GM19238 (cell line): ENCODE measurements around the gene FOSB.
A peak's percentile ranks its signal among the peaks of the same experiment; 100 is the strongest.
"Not testable (repeated sequence)": the region's sequence is repeated elsewhere in the genome, so short reads cannot be mapped to it uniquely, and the experiment has no call there.

Experiments
- DNase-seq: peaks from one replicate; pipeline ENCODE4 v3.0.0; 2011; ENCODE audit warnings: low spot score; ENCODE audit not compliant: insufficient read length

FOSB gene

GRCh38 chr19:45467456-45468158 is at the start of gene FOSB:
TSS of gene FOSB (plus strand) at chr19:45467996. CDS start at chr19:45468587, 591 bp downstream.
- DNase-seq = peak; percentile 84

- no peak for DNase-seq
Observed at GRCh38 chr19:45418802-45419201, 49.0 kb upstream of the FOSB start.

DNA sequence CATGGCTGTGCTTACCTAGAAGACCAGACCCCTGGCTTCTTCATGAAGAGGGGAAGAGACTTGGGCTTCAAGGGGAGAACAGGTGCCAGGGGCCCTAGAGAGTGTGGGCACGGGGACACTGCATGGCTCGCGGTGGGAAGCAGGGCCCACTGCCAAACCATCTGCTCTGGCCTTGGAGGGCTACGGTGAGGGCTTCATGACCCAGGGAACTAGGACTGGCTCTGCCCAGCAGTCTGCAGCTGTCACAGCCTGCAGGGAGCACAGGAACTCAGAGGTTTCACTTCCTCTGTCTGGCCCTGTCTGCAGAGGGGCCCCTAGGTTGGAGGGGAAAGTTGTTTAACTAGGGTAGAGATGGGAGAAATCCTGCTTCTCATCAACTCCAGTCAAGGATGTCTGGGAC is 48.4 kb upstream of the FOSB start:
- DNase-seq = peak; percentile 86

DNA sequence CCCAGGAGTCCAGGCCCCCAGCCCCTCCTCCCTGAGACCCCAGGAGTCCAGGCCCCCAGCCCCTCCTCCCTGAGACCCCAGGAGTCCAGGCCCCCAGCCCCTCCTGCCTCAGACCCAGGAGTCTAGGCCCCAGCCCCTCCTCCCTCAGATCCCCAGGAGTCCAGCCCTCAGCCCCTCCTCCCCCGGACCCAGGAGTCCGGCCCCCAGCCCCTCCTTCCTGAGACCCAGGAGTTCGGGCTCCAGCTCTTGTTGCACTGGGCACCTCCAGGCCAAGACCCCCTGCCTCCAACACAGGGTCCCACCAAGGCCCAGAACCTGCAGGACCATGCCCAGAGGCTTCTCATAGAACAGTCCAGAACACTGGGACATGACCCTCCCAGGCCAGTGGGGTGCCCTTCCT is 47.9 kb upstream of the FOSB start:
- no peak for DNase-seq

GRCh38 chr19:45420356-45420755 is 47.4 kb upstream of the FOSB start:
- DNase-seq = no peak

- no peak for DNase-seq
Observed at GRCh38 chr19:45420871-45421270, 46.9 kb upstream of the FOSB start.

DNA sequence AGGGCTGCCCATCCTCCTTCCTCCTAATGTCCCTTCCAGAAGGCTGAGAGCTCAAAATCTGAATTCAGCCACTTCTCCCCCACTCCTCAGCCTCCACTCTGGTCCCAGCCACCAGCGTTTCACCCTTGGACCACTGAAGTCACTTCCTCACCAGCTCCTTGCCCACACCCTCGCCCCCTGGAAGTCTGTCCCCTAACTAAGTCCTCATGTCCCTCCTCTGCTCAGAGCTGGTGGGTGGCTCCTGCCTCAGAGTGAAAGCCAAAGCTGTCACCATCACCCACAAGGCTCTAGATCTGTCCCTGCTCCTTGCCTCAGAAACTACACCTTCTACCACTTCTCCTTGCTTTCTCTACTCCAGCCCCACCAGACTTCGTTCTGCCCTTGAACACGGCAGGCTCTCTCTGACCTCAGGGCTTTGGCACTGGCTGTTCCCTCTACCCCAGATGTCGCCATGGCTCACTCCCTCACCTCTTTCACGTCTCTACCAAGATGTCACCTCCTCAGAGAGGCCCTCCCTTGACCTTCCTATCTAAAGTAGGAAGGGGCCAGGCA is 45.8 kb upstream of the FOSB start:
- DNase-seq = no peak

DNA sequence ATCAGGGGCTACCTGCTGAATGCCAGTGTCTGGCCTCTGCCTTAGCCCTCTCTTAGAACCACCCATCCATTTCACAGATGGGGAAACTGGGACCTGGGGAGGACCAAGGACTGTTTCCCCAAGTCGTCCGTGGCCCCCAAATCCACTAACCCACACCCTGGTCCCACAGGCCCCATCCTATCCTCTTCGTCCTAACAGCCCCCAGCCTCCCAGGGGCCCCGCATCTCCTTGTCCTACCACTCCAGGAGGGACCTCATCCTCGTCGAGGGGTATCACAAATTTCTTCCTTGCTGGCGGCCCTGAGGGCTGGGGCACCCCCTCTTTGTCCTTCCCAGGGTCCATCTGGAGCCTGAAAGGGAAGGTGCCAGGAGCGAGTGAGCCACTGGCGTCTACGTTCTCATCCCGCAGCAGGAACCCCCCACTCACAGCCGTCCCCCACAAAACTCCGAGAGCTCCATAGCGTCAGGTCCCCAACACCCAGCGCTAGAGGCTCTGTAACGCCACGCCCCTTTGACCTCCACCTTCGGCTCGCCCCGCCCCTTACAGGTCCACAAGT is 44.7 kb upstream of the FOSB start:
- no peak for DNase-seq

DNA sequence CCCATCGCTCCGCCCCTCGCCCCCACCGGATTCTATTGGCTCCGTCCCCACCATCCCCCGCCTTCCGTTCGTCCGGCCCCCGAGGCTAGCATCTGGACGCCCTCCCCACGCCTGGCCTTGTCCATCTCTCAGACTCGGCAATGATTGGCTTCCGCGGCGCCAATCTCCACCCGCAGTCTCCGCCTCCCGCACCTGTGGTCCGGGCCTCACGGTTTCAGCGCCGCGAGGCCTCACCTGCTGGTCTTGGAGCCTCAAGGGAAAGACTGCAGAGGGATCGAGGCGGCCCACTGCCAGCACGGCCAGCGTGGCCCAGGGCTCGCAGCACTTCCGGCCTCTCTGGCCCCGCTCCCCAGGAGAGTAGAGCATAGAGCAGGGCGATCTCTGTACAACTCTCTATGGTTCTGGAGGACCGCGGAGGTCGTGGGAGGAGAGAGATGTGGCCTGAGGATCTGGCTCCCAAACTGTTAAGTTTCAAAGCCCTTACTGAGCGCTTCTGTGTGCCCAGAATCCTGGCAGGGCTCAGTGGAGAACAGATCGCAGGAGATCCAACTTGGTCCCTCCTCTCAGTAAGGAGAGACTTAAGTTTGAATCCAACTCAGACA is 44.1 kb upstream of the FOSB start, which contains the start of gene ERCC1:
Gene ERCC1 (minus strand): TSS at position 329 of the 602 bp plus-strand sequence. CDS start 543 bp downstream, outside the sequence.
- peak; percentile 96 for DNase-seq

DNA sequence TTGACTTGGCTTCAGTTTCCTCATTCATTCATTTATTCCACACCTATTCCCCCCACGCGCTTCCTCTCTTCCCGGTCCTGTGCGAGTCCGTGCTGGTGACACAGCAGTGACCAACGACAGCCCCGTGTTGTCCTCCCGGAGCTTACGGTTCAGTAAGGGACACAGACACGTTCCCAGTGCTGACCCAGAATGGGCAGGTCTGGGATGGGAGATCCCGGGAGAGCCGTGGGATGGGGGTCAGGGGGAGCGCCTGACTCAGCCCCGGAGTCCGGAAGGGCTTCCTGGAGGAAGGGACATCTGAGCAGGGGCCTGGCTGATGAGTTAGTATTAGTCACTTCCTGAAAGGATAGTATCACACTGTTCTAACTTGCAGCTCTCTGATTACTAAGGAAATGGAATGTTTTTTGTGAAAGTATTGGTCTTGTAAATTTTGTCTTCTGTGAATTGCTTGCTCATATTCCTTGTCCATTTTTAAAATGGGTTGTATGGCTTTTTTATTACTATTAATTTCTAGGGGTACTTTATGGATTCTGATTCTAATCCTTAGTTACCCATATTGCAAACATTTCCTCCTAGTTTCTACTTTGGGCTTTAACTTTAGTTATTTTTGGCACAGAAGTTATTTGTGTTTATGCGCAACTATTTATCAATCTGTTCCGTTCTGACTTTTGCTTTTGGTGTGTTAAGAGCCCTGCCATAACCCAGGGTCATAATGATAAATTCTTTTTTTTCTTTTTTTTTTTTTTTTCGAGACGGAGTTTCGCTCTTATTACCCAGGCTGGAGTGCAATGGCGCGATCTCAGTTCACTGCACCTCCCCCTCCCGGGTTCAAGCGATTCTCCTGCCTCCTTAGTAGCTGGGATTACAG is 43.4 kb upstream of the FOSB start:
- no peak for DNase-seq

DNA sequence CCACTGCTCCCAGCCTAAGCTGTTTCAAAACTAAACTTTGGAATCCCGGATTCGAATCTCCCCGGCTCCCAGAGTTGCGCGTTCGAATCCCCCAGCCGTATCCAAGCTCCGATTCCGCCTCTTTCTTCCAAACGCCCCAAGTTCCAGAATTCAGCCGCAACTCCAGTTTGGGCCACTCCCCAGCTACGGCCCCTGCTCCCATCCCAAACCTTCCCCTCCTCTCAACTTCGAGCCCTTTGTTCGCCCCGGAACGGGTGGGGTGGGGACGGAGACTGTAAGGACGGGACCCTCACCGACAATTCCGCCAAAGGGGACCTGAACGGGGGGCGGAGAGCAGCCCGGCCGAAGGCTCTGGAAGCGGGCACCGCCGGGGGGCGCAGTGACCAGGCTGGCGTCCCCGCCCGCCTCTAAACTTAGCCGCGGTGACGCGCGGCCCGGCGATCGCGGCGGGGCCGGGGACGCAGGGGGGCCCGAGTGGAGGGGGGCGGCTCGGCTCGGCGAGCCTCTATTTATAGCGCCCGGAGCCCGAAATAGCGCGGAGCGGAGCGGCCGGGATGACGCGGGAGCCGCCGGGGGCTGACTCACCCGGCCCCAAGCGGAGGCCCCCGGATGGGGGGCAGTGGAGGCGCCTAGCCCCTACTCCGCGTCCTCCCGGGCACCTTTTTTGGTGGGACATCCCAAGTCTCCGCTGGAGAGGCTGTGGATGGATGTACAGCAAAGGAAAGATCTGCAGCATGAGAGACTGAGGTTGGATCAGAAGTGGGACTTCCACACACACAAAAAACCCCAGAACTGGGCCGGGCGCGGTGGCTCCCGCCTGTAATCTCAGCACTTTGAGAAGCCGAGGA is 39.2 kb upstream of the FOSB start:
- DNase-seq = no peak

GRCh38 chr19:45429896-45430295 is 37.9 kb upstream of the FOSB start:
- DNase-seq = not testable (repeated sequence)

DNA sequence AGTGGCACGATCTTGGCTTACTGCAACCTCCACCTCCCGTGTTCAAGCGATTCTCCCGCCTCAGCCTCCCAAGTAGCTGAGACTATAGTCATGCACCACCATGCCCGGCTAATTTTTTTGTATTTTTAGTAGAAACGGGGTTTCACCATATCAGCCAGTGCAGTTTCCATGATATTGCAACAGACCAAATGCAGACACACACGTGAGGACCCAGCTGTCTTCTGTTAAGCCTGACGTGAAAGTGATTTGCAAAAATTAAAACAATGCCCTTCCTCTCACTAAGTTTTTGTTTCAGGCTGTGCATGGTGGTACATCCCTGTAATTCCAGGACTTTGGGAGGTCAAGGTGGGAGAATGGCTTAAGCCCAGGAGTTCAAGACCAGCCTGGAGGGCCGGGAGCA is 36.8 kb upstream of the FOSB start:
- not testable (repeated sequence) for DNase-seq

DNA sequence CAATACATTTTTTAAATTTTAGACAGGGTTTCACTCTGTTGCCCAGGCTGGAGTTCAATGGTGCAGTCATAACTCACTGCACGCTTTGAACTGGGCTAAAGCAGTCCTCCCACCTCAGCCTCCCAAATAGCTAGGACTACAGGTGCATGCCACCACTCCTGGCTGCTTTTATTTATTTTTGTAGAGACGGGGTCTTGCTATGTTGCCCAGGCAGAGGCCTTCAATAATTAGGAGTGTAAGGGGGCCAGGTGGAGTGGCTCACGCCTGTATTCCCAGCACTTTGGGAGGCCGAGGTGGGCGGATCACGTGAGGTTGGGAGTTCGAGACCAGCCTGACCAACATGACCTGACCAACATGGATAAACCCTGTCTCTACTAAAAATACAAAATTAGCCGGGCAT is 35.3 kb upstream of the FOSB start:
- DNase-seq = not testable (repeated sequence)

- no peak for DNase-seq
Observed at GRCh38 chr19:45437328-45437727, 30.5 kb upstream of the FOSB start.

GRCh38 chr19:45439190-45439568 is 28.6 kb upstream of the FOSB start:
- no peak for DNase-seq

GRCh38 chr19:45439569-45440258 is 28.1 kb upstream of the FOSB start:
- DNase-seq = peak; percentile 89

- no peak for DNase-seq
Observed at GRCh38 chr19:45440259-45440638, 27.5 kb upstream of the FOSB start.

- no peak for DNase-seq
Observed at GRCh38 chr19:45440873-45441654, 26.7 kb upstream of the FOSB start.
